HepG2 (cell line): ENCODE results near the gene PUDP. TPM values are rescaled to one million over a fixed set of nuclear protein-coding genes. Genes with fewer than 3 reads are reported as not detected.

ENCODE experiments used
- ATAC-seq: fragments of 200-7000 bp; cut with Tn5 transposase; 3 replicates; pipeline ENCODE4 v1.9.1; 2020; ENCODE audit warnings: mild to moderate bottlenecking, moderate library complexity
- BruUV-seq: library from RNA; stranded (reverse); fragments of 400-500 nt; replicated peaks from 2 replicates; lab custom pipeline; 2021; lab: Mats Ljungman, UMichigan
- CTCF ChIA-PET: fragments of 300-600 bp; formaldehyde crosslinking; extraction: SDS; loops from one replicate; lab custom pipeline; 2021; ENCODE audit warnings: low total read pairs, inconsistent platforms, low intra/inter-chr PET ratio; lab: Yijun Ruan, JAX
- POLR2A ChIA-PET: fragments of 350-600 bp; sonication (Branson Sonifier 250); formaldehyde crosslinking; loops from one replicate; lab custom pipeline; 2020; ENCODE audit warnings: antibody characterized with exemption, inconsistent platforms; lab: Yijun Ruan, JAX
- DNase-seq: peaks from one replicate; pipeline ENCODE4 v3.0.0-alpha.2; 2015; ENCODE audit warnings: low spot score
- FAIRE-seq: peaks from 3 replicates; lab custom pipeline; 2011; peaks lifted over from hg19 to GRCh38; lab: Jason Lieb, UNC
- H2AFZ ChIP-seq: one replicate; pipeline ENCODE4 v1.6.1; 2011; ENCODE audit warnings: low read length, inconsistent platforms
- H3K27ac ChIP-seq: fragments of 300-600 bp; 3 replicates; pipeline ENCODE4 v1.8.0; 2011; ENCODE audit warnings: mixed run types, mild to moderate bottlenecking, mixed read lengths, low read length, inconsistent platforms; ENCODE audit not compliant: insufficient read depth; ENCODE audit errors: extremely low read length
- H3K27me3 ChIP-seq, 2 experiments: fragments of 200-600 bp in 1 of 2; 2 replicates in 1 of 2; 3 replicates in 1 of 2; pipeline versions ENCODE4 v1.6.0 to v1.8.0; 2011; ENCODE audit warnings: low read length in 2 of 2, mild to moderate bottlenecking in 2 of 2, moderate library complexity in 2 of 2, inconsistent platforms in 1 of 2; ENCODE audit not compliant: insufficient read depth in 2 of 2, control insufficient read depth in 1 of 2
- H3K36me3 ChIP-seq, 2 experiments: fragments of 200-600 bp in 1 of 2; replicated peaks in 1 of 2; 2 replicates in 1 of 2; 3 replicates in 1 of 2; pipeline versions ENCODE4 v1.5.1 to v1.8.0; 2011; ENCODE audit warnings: low read length in 2 of 2, inconsistent platforms in 1 of 2; ENCODE audit not compliant: insufficient read depth in 2 of 2, control insufficient read depth in 1 of 2
- H3K4me1 ChIP-seq: 2 replicates; pipeline ENCODE4 v1.5.1; 2012; ENCODE audit warnings: low read length, inconsistent platforms; ENCODE audit not compliant: insufficient read depth
- H3K4me2 ChIP-seq: 2 replicates; pipeline ENCODE4 v1.6.0; 2011; ENCODE audit warnings: low read depth, low read length, inconsistent platforms
- H3K4me3 ChIP-seq, 3 experiments: fragments of 200-600 bp in 1 of 3; sonication (generic), shearing (Covaris generic) in 1 of 3; replicated peaks in 1 of 3; 2 replicates each; pipeline ENCODE4 v1.5.1; 2011 to 2016; ENCODE audit warnings: low read length in 3 of 3, inconsistent platforms in 2 of 3, low read depth in 2 of 3, mild to moderate bottlenecking in 2 of 3, control low read depth in 1 of 3, mixed read lengths in 1 of 3; ENCODE audit not compliant: insufficient read depth in 1 of 3
- H3K79me2 ChIP-seq: one replicate; pipeline ENCODE4 v1.6.1; 2011; ENCODE audit warnings: low read length, inconsistent platforms; ENCODE audit not compliant: insufficient read depth
- H3K9ac ChIP-seq: 2 replicates; pipeline ENCODE4 v1.6.0; 2011; ENCODE audit warnings: mild to moderate bottlenecking, low read depth, low read length, inconsistent platforms; ENCODE audit not compliant: insufficient read depth
- H3K9me3 ChIP-seq: 2 replicates; pipeline ENCODE4 v1.5.1; 2012; ENCODE audit warnings: mild to moderate bottlenecking, low read length
- H4K20me1 ChIP-seq: 2 replicates; pipeline ENCODE4 v1.6.0; 2011; ENCODE audit warnings: inconsistent platforms, mild to moderate bottlenecking, low read length, moderate library complexity; ENCODE audit not compliant: insufficient read depth
- CEBPB ChIP-seq: IDR thresholded peaks from 2 replicates; pipeline ENCODE4 v1.6.1; 2011; ENCODE audit warnings: low read depth, low read length, improper control_type of control experiment, borderline replicate concordance
- ZNF317 ChIP-seq: sonication (generic); formaldehyde crosslinking; IDR thresholded peaks from 2 replicates; pipeline ENCODE4 v1.5.0; 2020; ENCODE audit warnings: mild to moderate bottlenecking, missing genetic modification reagents
- WGBS: methylation state at CpG from one replicate; pipeline ENCODE4 v1.1.6; 2017; ENCODE audit warnings: low lambda C conversion rate; 5-methylcytosine and 5-hydroxymethylcytosine counted together
- in situ Hi-C: cut with HindIII; loops from 2 replicates; pipeline ENCODE4 v1.10.0; 2017; ENCODE audit warnings: low pct_unique_long_range_greater_than_20kb; ENCODE audit not compliant: extremely low pct_ligation_motif_present
- intact Hi-C: fragments of 100-400 bp; cut with micrococcal nuclease; formaldehyde crosslinking; loops from one replicate; pipeline ENCODE4 v1.10.0; 2022; ENCODE audit not compliant: unreplicated experiment
- polyA plus RNA-seq, 8 experiments: library from polyadenylated mRNA; depleted of rRNA in 3 of 8; stranded (reverse) in 7 of 8; unstranded in 1 of 8; fragments of >200 nt; fragmentation: Illumina TruSeq in 4 of 8; extraction: Trizol in 4 of 8; gene quantifications; 2 replicates each; pipeline versions ENCODE4 v1.2.1 to v1.2.3, GENCODE V29; 2011 to 2016; ENCODE audit warnings: low read depth in 4 of 8, missing spikeins in 1 of 8, mixed read lengths in 1 of 8; ENCODE audit not compliant: insufficient read depth in 1 of 8
- total RNA-seq, 5 experiments: library from RNA; depleted of rRNA; stranded (reverse); fragments of >200 nt; fragmentation: Illumina TruSeq; extraction: Trizol; gene quantifications; 2 replicates each; pipeline ENCODE4 v1.2.3, GENCODE V29; 2016; ENCODE audit warnings: low read depth in 1 of 5
- TF ChIP-seq, protein P1 (sequence below): sonication (generic); formaldehyde crosslinking; IDR thresholded peaks from 2 replicates; pipeline ENCODE4 v1.4.0; 2020; ENCODE audit warnings: mild to moderate bottlenecking, missing genetic modification reagents
- TF ChIP-seq, protein P2 (sequence below): sonication (generic); formaldehyde crosslinking; IDR thresholded peaks from 2 replicates; pipeline ENCODE4 v1.4.0; 2020; ENCODE audit warnings: mild to moderate bottlenecking, missing genetic modification reagents

PUDP gene
- total and polyA plus RNA-seq, 2 of the 13 experiments (the other 11 are each of a cell fraction or from before 2014, with no cell fraction given), result 7.5 to 23.5 TPM

DNA sequence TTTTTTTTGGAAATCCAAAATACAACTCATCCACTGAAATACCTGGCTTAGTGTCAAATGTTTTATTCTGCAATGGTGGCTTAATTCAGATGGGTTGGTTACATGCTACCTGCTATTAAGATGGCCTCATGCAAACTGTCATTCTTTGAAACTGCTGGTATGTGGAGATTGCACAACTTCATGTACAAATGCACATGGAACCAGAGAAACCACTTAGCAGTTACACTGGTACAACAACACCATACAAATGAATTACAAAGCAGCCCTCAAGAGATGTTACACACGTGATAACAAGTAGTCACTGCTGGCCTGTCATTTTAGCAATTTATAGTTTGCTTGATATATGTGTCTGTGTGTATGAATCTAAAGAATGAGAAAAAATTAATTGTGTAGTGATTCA, 85.0 kb downstream of the PUDP start:
- no peak overlapping the region for H3K27ac ChIP-seq

DNA sequence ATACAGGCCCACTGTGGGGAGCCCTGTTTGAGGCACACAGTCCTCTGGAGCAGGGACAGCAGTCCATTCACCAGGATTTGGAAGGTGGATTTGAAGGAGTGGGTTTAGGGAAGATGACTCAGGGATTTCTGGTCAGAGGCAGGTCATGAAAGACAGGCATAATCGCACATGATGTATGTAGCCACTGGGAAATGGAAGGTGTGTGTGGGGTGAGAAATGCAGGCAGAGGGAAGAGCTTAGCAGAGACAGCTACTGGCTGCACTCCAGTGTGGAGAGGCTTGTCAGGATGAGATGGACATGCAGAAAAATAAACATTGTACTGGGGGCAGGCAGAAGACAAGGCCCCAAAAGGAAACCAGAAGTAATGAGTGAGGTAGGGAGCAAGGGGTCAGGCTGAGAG, 85.7 kb downstream of the PUDP start:
- FAIRE-seq (no peak), DNase-seq (no peak), ATAC-seq (peak; percentile 36; the same call in 1 of the 3 replicates)
- in situ Hi-C loops, result no loop called here
- Histone ChIP-seq H3K4me2 (no peak overlapping the region), H2AFZ (no peak overlapping the region), H3K9me3 (no peaks in the 10 kb centered on the region), H4K20me1 (no peaks in the 10 kb centered on the region), H3K27ac (no peak overlapping the region), H3K4me1 (0 out of 2 replicates have a peak, but pooled peaks cover 9% of the 10 kb centered on the region), H3K4me3 (no peak overlapping the region), H3K9ac (no peak overlapping the region), H3K27me3 (no peaks in the 10 kb centered on the region), H3K36me3 (0 out of 5 replicates have a peak, but pooled peaks cover 0 to 5% of the 10 kb centered on the region in 2 experiments), H3K79me2 (no peaks in the 10 kb centered on the region)
- POLR2A ChIA-PET, result no interaction called here
- CTCF ChIA-PET, result no interaction called here
- WGBS, result 73% methylated on average over 1 of the region's 1 CpG
- BruUV-seq, result no TSS peak
- TF ChIP-seq ZNF317 (CRISPR knock-in tag), result peak; percentile 94
- TF ChIP-seq, protein P1, sequence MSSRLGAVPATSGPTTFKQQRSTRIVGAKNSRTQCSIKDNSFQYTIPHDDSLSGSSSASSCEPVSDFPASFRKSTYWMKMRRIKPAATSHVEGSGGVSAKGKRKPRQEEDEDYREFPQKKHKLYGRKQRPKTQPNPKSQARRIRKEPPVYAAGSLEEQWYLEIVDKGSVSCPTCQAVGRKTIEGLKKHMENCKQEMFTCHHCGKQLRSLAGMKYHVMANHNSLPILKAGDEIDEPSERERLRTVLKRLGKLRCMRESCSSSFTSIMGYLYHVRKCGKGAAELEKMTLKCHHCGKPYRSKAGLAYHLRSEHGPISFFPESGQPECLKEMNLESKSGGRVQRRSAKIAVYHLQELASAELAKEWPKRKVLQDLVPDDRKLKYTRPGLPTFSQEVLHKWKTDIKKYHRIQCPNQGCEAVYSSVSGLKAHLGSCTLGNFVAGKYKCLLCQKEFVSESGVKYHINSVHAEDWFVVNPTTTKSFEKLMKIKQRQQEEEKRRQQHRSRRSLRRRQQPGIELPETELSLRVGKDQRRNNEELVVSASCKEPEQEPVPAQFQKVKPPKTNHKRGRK (CRISPR knock-in tag), result no peak
- intact Hi-C loops, result no loop called here

More for the DNA sequence above, 85.0 kb downstream of the PUDP start:
- Histone ChIP-seq H3K4me3 (no peak overlapping the region), H3K27me3 (no peaks in the 10 kb centered on the region), H3K36me3 (no peaks in the 10 kb centered on the region), H4K20me1 (no peaks in the 10 kb centered on the region), H2AFZ (no peak overlapping the region), H3K4me2 (no peak overlapping the region), H3K79me2 (no peaks in the 10 kb centered on the region), H3K9ac (no peak overlapping the region), H3K9me3 (no peaks in the 10 kb centered on the region), H3K4me1 (0 out of 2 replicates have a peak, but pooled peaks cover 9% of the 10 kb centered on the region)
- TF ChIP-seq CEBPB, result peak; percentile 61; the same call in 1 of the 2 replicates
- TF ChIP-seq, protein P2, sequence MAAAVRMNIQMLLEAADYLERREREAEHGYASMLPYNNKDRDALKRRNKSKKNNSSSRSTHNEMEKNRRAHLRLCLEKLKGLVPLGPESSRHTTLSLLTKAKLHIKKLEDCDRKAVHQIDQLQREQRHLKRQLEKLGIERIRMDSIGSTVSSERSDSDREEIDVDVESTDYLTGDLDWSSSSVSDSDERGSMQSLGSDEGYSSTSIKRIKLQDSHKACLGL, result no peak
- intact Hi-C loops (no loop called here), in situ Hi-C loops (no loop called here)
- no TSS peak for BruUV-seq
- 92% methylated on average over 1 of the region's 1 CpG for WGBS
- no peak for FAIRE-seq
- no peak for DNase-seq
- ChIA-PET POLR2A (no interaction called here), CTCF (no interaction called here)
- no peak for ATAC-seq
